GM21576 (cell line): ENCODE results near the gene SH3BP1.
A peak's percentile ranks its signal among the peaks of the same experiment; 100 is the strongest.

Source experiments
- ATAC-seq: cut with Tn5 transposase; IDR thresholded peaks from one replicate; pipeline ENCODE4 v1.9.1; 2021; ENCODE audit warnings: mild to moderate bottlenecking, moderate library complexity; ENCODE audit not compliant: unreplicated experiment

The SH3BP1 gene

DNA sequence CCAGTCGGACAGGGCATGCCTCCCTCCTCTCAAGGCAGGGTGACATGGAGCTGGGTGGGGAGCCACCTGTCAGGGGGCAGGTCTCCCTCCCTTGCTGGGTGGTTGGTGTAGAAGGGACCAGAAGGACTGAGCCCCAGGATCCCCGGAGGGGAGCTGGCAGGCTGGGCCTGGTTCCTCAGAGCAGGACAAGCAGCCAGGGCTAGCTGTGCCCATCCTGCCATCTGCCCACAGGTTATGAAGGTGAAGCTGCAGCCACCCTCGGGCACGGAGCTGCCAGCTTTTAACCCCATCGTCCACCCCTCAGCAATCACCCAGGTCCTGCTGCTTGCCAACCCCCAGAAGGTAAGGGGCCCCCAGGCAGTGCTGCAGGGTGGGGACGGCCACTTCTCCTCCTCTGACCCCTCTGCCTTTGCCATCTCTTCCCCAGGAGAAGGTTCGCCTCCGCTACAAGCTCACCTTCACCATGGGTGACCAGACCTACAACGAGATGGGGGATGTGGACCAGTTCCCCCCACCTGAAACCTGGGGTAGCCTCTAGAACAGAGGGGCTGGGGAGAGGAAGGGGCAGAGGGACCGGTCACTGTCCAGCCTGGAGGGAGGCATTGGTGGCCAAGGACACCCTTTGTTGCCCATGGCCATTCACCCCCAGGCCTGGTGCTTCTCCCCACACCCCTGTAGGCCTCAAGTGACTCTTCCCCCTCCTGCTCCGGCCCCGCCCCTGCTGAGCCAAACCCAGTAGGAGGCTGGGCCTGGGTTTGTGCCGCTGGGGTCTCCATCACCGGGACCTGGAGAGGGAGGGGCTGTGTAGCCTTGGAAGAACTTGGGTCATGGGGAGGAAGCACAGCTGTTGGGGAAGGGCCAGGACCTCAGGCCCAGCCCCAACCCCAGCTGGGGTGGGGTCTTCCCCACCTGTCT lies 7.0 kb upstream of the SH3BP1 start:
- no peak for ATAC-seq

DNA sequence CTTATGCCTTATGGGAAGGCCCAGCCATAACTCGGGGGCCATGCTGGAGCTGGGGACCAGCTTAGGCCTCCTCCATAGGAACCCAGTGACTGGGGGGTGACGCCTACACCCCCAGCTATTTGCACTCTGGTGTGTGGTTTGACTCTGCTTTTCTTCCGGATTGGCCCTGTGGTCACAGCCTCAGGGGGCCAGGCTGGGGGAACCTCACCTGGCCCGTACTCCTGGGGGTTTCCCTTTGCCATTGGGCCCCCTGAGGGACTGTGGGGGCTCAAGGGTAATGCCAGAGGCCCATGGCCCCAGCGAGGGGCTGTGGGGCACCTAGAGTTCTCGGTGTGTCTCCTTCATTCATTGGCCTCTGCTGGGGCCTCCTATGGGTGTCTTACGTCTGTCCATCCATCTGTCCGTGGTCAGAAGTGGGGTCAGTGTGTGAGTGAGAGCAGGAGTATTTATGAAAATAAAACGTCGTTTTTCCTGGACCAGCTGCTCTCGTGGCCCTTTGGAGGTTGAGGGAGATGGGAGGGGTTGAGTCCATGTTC lies 6.3 kb upstream of the SH3BP1 start:
- peak; percentile 40 for ATAC-seq

DNA sequence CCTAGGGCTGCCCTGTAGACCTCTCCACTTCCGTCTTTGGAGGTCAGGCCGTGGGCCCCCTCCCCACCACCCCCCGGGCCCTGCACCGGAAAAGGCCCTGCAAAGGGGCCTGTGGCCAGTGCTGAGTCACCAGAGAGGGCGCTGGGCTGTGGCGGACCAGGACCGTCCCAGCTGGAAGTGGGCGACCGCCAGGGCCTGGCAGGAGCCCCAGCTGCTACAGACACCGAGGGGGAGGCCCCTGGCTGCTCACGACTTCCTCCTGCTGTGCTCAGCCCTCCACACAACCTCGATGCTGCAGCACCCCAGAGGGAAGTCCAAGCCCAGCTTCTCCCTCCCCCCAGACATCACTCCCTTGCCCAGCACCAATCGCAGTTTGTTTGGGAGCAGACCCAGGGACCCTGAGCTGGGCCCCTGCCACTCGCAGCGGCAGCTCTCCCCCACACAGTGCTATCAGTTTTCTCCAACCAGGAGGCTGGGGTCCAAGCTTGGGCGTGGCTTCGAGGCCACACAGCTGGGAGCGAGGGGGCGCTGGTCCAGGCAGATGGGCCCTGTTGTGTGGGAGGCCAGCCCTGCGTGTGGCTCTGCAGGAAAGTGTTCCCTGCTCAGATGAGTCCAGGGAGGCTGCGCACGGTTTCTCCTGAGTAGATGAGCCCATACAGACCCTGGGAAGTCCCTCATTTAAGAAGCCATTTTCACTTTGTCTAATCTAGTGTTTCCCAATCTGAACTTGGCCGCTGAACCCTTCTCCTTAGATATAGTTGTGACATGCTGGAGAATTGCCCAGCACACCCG lies 5.6 kb upstream of the SH3BP1 start:
- peak; percentile 40 for ATAC-seq

GRCh38 chr22:37634417-37634924 lies 5.0 kb upstream of the SH3BP1 start:
- ATAC-seq: no peak

- no peak for ATAC-seq
These were observed 4.3 kb upstream of the SH3BP1 start for GRCh38 chr22:37635157-37635556.

DNA sequence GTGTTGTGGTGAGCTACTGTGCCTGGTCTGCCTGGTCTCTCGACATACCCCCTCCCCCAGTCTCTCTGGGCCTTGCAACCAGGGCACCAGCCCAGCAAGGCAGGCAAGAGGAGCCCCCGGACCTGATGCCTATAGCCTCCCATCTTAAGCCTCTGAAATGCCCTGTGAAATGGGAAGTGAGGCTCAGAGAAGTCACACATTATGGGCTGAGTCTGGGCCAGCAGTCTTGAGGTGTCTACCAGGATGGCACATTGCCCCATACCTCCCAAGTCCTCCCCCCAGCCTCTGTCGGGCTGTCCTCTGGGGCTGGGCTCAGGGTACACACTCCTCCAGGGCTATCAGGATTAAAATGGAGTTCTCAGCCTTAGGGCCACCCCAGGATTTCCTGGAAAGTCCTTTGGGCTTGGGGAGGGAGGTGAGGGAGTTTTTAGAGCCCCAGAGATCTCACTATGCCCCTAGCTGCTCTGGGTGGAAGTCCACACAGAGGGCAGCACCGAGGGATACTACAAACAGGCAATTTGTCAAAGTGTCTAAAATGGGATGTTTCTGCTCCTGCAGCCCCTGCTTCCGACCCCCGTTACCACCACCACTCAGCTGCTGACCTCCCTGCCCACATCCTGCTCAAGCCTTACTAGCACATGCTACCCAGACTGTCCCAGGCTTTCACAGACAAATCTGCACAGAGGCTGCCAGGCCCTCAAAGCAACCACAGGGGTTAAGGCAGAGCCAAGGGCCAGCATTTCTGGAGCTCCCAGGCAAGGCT lies 3.1 kb upstream of the SH3BP1 start:
- ATAC-seq: no peak

- ATAC-seq: no peak
These were observed 2.6 kb upstream of the SH3BP1 start for GRCh38 chr22:37636949-37637273.

- ATAC-seq: no peak
These were observed 939 bp upstream of the SH3BP1 start for GRCh38 chr22:37638391-37639069.

DNA sequence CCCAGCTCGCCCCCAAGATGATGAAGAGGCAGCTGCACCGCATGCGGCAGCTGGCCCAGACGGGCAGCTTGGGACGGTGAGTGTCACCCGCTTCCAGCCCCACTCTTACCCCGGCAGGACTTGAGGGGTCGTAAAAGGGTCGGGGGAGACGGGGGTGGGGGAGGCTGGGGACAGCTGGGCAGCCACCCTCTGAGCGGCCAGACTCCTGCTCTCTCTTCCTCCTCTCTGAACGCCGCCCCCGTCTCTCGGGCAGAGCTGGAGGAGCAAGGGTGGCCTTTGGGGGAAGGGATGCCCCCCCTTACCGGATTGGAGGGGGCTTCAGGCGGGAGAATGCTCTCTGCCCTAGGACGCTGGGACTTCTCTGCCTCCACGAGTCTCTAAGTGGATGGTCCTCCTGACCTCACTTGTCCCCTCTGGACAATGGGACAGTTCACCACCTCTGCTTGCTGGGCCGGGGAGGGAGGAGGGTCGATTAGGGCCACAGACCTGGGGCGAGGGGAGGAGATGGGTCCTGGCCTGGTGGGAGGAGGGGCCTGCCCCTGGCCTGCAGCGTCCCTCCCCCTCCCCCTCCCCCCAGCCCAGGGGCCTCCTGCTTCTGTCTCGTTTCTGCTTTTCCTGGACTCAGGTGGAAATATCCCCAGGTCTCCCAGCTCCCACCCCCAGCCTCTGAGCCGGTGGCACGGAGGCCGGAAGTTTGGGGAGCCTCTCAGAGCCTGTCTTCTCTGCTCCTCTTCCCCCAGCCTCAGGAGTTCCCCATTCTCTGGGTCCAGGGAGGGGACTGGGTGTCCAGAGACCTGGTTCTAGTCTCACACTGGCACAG lies 512 bp downstream of the SH3BP1 start:
- ATAC-seq: no peak

- ATAC-seq: no peak
These were observed 1.4 kb downstream of the SH3BP1 start for GRCh38 chr22:37640591-37641560.

GRCh38 chr22:37641561-37641949 lies 2.1 kb downstream of the SH3BP1 start:
- no peak for ATAC-seq

- ATAC-seq: no peak
These were observed 3.9 kb downstream of the SH3BP1 start for GRCh38 chr22:37643225-37643847.

DNA sequence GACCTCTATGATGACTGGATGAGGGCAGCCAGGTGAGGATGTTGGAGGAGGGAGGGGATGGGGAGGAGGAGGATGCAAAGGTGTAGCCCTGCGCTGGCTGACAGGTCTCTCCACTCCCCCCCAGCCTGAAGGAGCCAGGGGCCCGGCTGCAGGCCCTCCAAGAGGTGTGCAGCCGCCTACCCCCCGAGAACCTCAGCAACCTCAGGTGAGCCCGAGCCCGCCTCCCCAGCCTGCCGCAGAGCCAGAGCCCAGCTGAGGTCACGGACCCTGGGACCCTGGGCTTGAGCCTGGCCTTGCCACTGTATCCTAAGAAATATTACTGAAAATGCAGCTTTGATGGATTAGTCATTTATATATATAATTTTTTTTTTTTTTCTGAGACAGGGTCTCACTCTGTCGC lies 7.8 kb downstream of the SH3BP1 start:
- no peak for ATAC-seq

DNA sequence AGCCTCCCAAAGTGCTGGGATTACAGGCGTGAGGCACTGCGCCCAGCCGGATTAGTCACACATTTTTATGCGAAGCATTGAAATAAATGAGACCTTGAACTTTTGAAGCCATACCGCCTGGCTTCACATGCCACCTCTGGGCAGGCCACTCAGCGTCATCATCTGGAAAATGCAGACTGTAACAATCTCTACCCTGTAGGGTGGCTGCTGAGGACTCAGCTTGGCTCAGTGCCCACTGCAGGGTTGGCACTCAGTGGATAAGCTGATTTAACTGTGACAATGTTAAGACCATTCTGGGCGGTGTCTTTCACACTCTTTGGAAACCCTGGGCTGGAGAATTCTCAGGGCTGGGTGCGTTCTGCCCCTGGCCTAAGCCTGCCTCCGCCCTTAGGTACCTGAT lies 8.5 kb downstream of the SH3BP1 start:
- no peak for ATAC-seq

GRCh38 chr22:37650463-37651136 lies 11.1 kb downstream of the SH3BP1 start:
- no peak for ATAC-seq

- no peak for ATAC-seq
These were observed 15.2 kb downstream of the SH3BP1 start for GRCh38 chr22:37654563-37655251.

DNA sequence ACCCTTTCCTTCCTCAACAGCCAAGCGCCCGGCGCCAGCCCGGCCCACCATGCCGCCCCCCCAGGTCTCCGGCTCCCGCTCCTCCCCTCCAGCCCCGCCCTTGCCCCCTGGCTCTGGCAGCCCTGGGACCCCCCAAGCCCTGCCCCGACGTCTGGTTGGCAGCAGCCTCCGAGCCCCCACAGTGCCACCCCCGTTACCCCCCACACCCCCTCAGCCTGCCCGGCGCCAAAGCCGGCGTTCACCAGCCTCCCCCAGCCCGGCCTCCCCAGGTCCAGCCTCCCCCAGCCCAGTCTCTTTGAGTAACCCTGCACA lies 15.7 kb downstream of the SH3BP1 start:
- ATAC-seq: no peak
